ENCODE results near the gene OSBP2.
A peak's percentile ranks its signal among the peaks of the same experiment; 100 is the strongest.

OSBP2 gene

DNA sequence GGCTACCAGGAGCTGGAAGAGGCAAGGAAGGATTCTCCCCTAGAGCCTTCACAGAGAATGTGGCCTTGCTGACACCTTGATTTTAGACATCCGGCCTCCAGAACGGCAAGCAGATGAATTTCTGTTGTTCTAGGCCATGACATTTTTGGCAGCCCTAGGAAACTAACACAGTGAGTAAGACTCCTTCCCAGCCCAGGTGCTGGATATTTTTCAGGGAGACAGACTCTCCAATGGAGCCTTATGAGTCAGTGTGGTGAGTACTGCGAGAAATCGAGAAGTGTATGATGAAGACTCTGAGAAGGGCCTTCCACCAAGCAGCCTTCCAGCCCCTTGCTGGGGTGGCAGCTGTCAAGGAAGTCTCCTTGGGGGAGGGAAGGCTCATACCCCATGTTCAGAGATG, 114.4 kb downstream of the OSBP2 start:
- Histone ChIP-seq H3K18ac (ENCODE audit: low read length) (no peak overlapping the region), H2AK5ac (ENCODE audit: low read length) (no peak overlapping the region), H2BK15ac (replicated peaks; ENCODE audit: low read depth) (no peak overlapping the region), H3K4ac (ENCODE audit: low read depth, low read length) (no peak overlapping the region), H3K9ac (ENCODE audit: low read length) (no peak overlapping the region), H4K5ac (ENCODE audit: low read length) (no peak overlapping the region), H3K27ac (ENCODE audit: low read depth, low read length) (no peak overlapping the region), H2BK120ac (ENCODE audit: low read depth, low read length) (no peak overlapping the region), H3K4me1 (ENCODE audit: control insufficient read depth, low read depth, low read length) (no peaks in the 10 kb centered on the region), H2BK5ac (ENCODE audit: low read length) (no peak overlapping the region), H3K56ac (ENCODE audit: low read length) (no peak overlapping the region), H4K8ac (ENCODE audit: low read depth, low read length) (no peak overlapping the region), H3K4me3 (ENCODE audit: low read length) (no peak overlapping the region), H3K23ac (ENCODE audit: low read length) (no peak overlapping the region), H3K4me2 (ENCODE audit: low read length) (no peak overlapping the region), H3K27me3 (ENCODE audit: insufficient read depth, low read length, poor library complexity) (no peaks in the 10 kb centered on the region), H3K79me1 (ENCODE audit: low read length) (no peaks in the 10 kb centered on the region), H3K36me3 (ENCODE audit: control insufficient read depth, insufficient read depth, low read length) (no peaks in the 10 kb centered on the region), H3K79me2 (ENCODE audit: control insufficient read depth, insufficient read depth, low read length) (no peaks in the 10 kb centered on the region)
- DNase-seq: no peak
- WGBS (ENCODE audit: extremely low coverage, insufficient coverage, low lambda C conversion rate): no CpG with 5 or more reads among the region's 4 CpGs

DNA sequence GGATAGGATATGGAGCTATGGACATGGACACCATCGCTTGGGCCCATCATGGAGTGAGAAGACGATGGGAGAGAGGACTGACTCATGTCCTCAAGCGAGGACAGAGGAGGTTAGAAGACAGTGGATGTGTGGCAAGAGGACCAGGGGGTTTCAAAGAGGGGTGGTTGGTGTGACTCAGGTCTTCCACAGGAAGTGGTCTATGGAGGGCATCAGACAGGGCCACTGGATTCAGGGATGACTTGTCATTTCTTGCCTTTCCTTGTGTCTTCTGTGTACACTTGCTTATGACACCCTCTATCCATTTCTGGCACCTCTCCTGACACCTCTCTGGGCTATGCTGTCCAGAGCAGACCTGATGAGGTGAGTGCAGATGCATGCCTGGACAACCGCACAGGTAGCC, 115.4 kb downstream of the OSBP2 start:
- WGBS (ENCODE audit: extremely low coverage, insufficient coverage, low lambda C conversion rate): no CpG with 5 or more reads among the region's 4 CpGs
- Histone ChIP-seq H2AK5ac (ENCODE audit: low read length) (no peak overlapping the region), H2BK5ac (ENCODE audit: low read length) (no peak overlapping the region), H3K27me3 (ENCODE audit: insufficient read depth, low read length, poor library complexity) (no peaks in the 10 kb centered on the region), H4K8ac (ENCODE audit: low read depth, low read length) (no peak overlapping the region), H3K4me2 (ENCODE audit: low read length) (no peak overlapping the region), H3K79me1 (ENCODE audit: low read length) (no peaks in the 10 kb centered on the region), H2BK120ac (ENCODE audit: low read depth, low read length) (no peak overlapping the region), H3K79me2 (ENCODE audit: control insufficient read depth, insufficient read depth, low read length) (no peaks in the 10 kb centered on the region), H2BK15ac (replicated peaks; ENCODE audit: low read depth) (no peak overlapping the region), H3K36me3 (ENCODE audit: control insufficient read depth, insufficient read depth, low read length) (no peaks in the 10 kb centered on the region), H3K23ac (ENCODE audit: low read length) (no peak overlapping the region), H3K4me1 (ENCODE audit: control insufficient read depth, low read depth, low read length) (no peaks in the 10 kb centered on the region), H3K4me3 (ENCODE audit: low read length) (no peak overlapping the region), H3K4ac (ENCODE audit: low read depth, low read length) (no peak overlapping the region), H3K18ac (ENCODE audit: low read length) (no peak overlapping the region), H3K27ac (ENCODE audit: low read depth, low read length) (no peak overlapping the region), H4K5ac (ENCODE audit: low read length) (no peak overlapping the region), H3K56ac (ENCODE audit: low read length) (no peak overlapping the region), H3K9ac (ENCODE audit: low read length) (no peak overlapping the region)
- DNase-seq: no peak

DNA sequence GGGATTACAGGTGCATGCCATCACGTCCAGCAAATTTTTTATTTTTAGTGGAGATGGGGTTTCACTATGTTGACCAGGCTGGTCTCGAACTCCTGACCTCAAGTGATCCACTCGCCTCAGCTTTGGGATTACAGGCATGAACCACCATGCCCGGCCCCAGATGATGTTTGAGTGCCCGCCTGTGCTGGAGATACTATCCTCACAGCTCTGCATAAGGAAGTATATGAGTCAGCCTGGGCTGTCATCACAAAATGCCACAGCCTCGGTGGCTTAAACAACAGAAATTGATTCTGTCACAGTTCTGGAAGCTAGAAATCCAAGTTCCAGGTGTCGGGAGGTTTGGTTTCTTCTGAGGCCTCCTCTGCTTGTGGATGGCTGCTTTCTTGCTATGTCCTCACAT, 119.3 kb downstream of the OSBP2 start:
- Histone ChIP-seq H3K23ac (ENCODE audit: low read length) (no peak overlapping the region), H3K56ac (ENCODE audit: low read length) (no peak overlapping the region), H4K5ac (ENCODE audit: low read length) (no peak overlapping the region), H3K36me3 (ENCODE audit: control insufficient read depth, insufficient read depth, low read length) (no peaks in the 10 kb centered on the region), H3K79me1 (ENCODE audit: low read length) (no peaks in the 10 kb centered on the region), H3K9ac (ENCODE audit: low read length) (no peak overlapping the region), H3K27ac (ENCODE audit: low read depth, low read length) (no peak overlapping the region), H3K18ac (ENCODE audit: low read length) (no peak overlapping the region), H3K27me3 (ENCODE audit: insufficient read depth, low read length, poor library complexity) (no peaks in the 10 kb centered on the region), H2BK120ac (ENCODE audit: low read depth, low read length) (no peak overlapping the region), H4K8ac (ENCODE audit: low read depth, low read length) (no peak overlapping the region), H2BK5ac (ENCODE audit: low read length) (no peak overlapping the region), H2AK5ac (ENCODE audit: low read length) (no peak overlapping the region), H3K4me1 (ENCODE audit: control insufficient read depth, low read depth, low read length) (no peaks in the 10 kb centered on the region), H3K4me3 (ENCODE audit: low read length) (no peak overlapping the region), H2BK15ac (replicated peaks; ENCODE audit: low read depth) (no peak overlapping the region), H3K4me2 (ENCODE audit: low read length) (no peak overlapping the region), H3K4ac (ENCODE audit: low read depth, low read length) (no peak overlapping the region), H3K79me2 (ENCODE audit: control insufficient read depth, insufficient read depth, low read length) (no peaks in the 10 kb centered on the region)
- DNase-seq: no peak
- no CpG with 5 or more reads among the region's 7 CpGs for WGBS (ENCODE audit: extremely low coverage, insufficient coverage, low lambda C conversion rate)

DNA sequence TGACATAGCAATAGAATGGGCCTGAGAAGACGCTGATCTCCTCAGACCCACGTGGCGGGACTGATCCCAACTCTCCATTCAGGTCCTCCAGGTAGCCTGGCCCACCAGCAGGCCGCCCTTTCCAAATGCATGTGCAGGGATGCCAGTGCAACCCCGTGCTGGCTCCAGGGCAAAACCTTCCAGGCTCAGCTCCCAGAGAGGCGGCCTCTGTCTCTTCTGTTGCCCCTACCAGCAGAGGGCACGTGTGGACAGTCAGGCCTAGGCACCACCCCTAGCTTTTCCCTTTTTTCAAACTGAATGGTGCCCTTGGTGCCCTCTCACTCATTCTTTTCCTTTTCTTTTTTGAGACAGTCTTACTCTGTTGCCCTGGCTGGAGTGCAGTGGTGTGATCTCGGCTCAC, 121.7 kb downstream of the OSBP2 start:
- Histone ChIP-seq H2BK15ac (replicated peaks; ENCODE audit: low read depth) (no peak overlapping the region), H3K79me1 (ENCODE audit: low read length) (no peaks in the 10 kb centered on the region), H2BK5ac (ENCODE audit: low read length) (no peak overlapping the region), H3K27me3 (ENCODE audit: insufficient read depth, low read length, poor library complexity) (peaks cover 5% of the 10 kb centered on the region), H2AK5ac (ENCODE audit: low read length) (no peak overlapping the region), H4K5ac (ENCODE audit: low read length) (no peak overlapping the region), H3K27ac (ENCODE audit: low read depth, low read length) (no peak overlapping the region), H3K56ac (ENCODE audit: low read length) (no peak overlapping the region), H3K36me3 (ENCODE audit: control insufficient read depth, insufficient read depth, low read length) (no peaks in the 10 kb centered on the region), H3K4ac (ENCODE audit: low read depth, low read length) (no peak overlapping the region), H3K4me2 (ENCODE audit: low read length) (no peak overlapping the region), H3K23ac (ENCODE audit: low read length) (no peak overlapping the region), H4K8ac (ENCODE audit: low read depth, low read length) (no peak overlapping the region), H3K9ac (ENCODE audit: low read length) (no peak overlapping the region), H3K18ac (ENCODE audit: low read length) (no peak overlapping the region), H3K4me1 (ENCODE audit: control insufficient read depth, low read depth, low read length) (no peaks in the 10 kb centered on the region), H2BK120ac (ENCODE audit: low read depth, low read length) (no peak overlapping the region), H3K4me3 (ENCODE audit: low read length) (no peak overlapping the region), H3K79me2 (ENCODE audit: control insufficient read depth, insufficient read depth, low read length) (no peaks in the 10 kb centered on the region)
- no CpG with 5 or more reads among the region's 8 CpGs for WGBS (ENCODE audit: extremely low coverage, insufficient coverage, low lambda C conversion rate)
- DNase-seq: no peak

DNA sequence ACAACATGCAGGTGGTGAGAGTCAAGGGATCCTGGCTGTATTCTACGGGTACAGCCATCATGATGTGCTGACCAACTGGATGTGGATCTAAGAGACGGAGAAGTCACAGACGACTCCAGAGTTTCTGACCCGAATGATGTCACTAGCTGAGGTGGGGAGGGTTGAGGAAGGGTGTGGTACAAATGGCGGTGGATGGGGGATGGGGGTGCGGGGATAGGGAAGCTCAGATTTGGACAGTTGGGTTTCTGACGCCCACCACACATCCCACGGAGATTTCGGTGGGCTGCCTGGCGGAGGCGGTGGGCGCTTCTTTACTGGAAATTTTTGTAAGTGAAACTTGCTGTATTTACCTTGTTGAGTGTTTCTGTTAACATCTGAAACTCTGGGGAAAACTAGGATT, 126.7 kb downstream of the OSBP2 start:
- H2AK5ac ChIP-seq (ENCODE audit: low read length): no peak overlapping the region
- DNase-seq: no peak
- no peak overlapping the region for H3K18ac ChIP-seq (ENCODE audit: low read length)
- H3K4me1 ChIP-seq (ENCODE audit: control insufficient read depth, low read depth, low read length): no peaks in the 10 kb centered on the region
- H3K79me2 ChIP-seq (ENCODE audit: control insufficient read depth, insufficient read depth, low read length): no peaks in the 10 kb centered on the region
- H2BK15ac ChIP-seq (replicated peaks; ENCODE audit: low read depth): no peak overlapping the region
- no peak overlapping the region for H4K5ac ChIP-seq (ENCODE audit: low read length)
- H3K4me2 ChIP-seq (ENCODE audit: low read length): no peak overlapping the region
- no peak overlapping the region for H2BK120ac ChIP-seq (ENCODE audit: low read depth, low read length)
- no peaks in the 10 kb centered on the region for H3K36me3 ChIP-seq (ENCODE audit: control insufficient read depth, insufficient read depth, low read length)
- H3K4ac ChIP-seq (ENCODE audit: low read depth, low read length): no peak overlapping the region
- no peak overlapping the region for H3K4me3 ChIP-seq (ENCODE audit: low read length)
- no CpG with 5 or more reads among the region's 12 CpGs for WGBS (ENCODE audit: extremely low coverage, insufficient coverage, low lambda C conversion rate)
- no peak overlapping the region for H3K23ac ChIP-seq (ENCODE audit: low read length)
- H3K27me3 ChIP-seq (ENCODE audit: insufficient read depth, low read length, poor library complexity): peaks cover 18% of the 10 kb centered on the region
- no peak overlapping the region for H2BK5ac ChIP-seq (ENCODE audit: low read length)
- H3K27ac ChIP-seq (ENCODE audit: low read depth, low read length): no peak overlapping the region
- no peaks in the 10 kb centered on the region for H3K79me1 ChIP-seq (ENCODE audit: low read length)
- no peak overlapping the region for H3K9ac ChIP-seq (ENCODE audit: low read length)
- H3K56ac ChIP-seq (ENCODE audit: low read length): no peak overlapping the region
- H4K8ac ChIP-seq (ENCODE audit: low read depth, low read length): no peak overlapping the region

DNA sequence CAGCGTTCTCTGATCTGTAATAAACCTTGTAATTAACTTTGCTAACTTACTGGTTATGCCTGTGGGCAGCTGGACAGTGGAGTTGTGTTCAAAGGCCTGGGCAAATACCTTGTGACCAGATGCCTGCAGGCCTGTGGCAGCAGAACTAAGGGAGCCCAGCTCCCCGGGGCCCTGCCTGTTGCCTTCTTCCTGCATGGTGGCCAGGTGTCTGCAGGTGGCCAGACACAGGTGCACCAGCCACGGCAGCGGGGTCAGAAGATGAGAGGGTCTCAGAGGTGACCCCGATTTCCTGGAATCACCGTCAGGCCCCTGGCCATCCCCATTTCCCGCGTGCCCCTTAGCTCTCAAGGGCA, 127.2 kb downstream of the OSBP2 start:
- no peak for DNase-seq
- H3K36me3 ChIP-seq (ENCODE audit: control insufficient read depth, insufficient read depth, low read length): no peaks in the 10 kb centered on the region
- H4K5ac ChIP-seq (ENCODE audit: low read length): no peak overlapping the region
- H3K23ac ChIP-seq (ENCODE audit: low read length): no peak overlapping the region
- no peak overlapping the region for H2BK120ac ChIP-seq (ENCODE audit: low read depth, low read length)
- no peak overlapping the region for H3K56ac ChIP-seq (ENCODE audit: low read length)
- peaks cover 18% of the 10 kb centered on the region for H3K27me3 ChIP-seq (ENCODE audit: insufficient read depth, low read length, poor library complexity)
- H2BK15ac ChIP-seq (replicated peaks; ENCODE audit: low read depth): no peak overlapping the region
- H3K4me3 ChIP-seq (ENCODE audit: low read length): no peak overlapping the region
- no peaks in the 10 kb centered on the region for H3K79me2 ChIP-seq (ENCODE audit: control insufficient read depth, insufficient read depth, low read length)
- no peak overlapping the region for H4K8ac ChIP-seq (ENCODE audit: low read depth, low read length)
- no peaks in the 10 kb centered on the region for H3K79me1 ChIP-seq (ENCODE audit: low read length)
- no CpG with 5 or more reads among the region's 8 CpGs for WGBS (ENCODE audit: extremely low coverage, insufficient coverage, low lambda C conversion rate)
- H3K4me2 ChIP-seq (ENCODE audit: low read length): peak overlapping the region; percentile 70
- H3K4me1 ChIP-seq (ENCODE audit: control insufficient read depth, low read depth, low read length): no peaks in the 10 kb centered on the region
- no peak overlapping the region for H3K9ac ChIP-seq (ENCODE audit: low read length)
- H3K27ac ChIP-seq (ENCODE audit: low read depth, low read length): no peak overlapping the region
- no peak overlapping the region for H2BK5ac ChIP-seq (ENCODE audit: low read length)
- H3K18ac ChIP-seq (ENCODE audit: low read length): no peak overlapping the region
- H2AK5ac ChIP-seq (ENCODE audit: low read length): no peak overlapping the region
- H3K4ac ChIP-seq (ENCODE audit: low read depth, low read length): no peak overlapping the region

Measured in mesendoderm (in vitro differentiated cells).